NCI-H82 (cell line): ENCODE measurements around the gene GID8.

Experiments
- DNase-seq: peaks from one replicate; lab custom pipeline; 2025; lab: John Stamatoyannopoulos, UW

Gene GID8

DNA sequence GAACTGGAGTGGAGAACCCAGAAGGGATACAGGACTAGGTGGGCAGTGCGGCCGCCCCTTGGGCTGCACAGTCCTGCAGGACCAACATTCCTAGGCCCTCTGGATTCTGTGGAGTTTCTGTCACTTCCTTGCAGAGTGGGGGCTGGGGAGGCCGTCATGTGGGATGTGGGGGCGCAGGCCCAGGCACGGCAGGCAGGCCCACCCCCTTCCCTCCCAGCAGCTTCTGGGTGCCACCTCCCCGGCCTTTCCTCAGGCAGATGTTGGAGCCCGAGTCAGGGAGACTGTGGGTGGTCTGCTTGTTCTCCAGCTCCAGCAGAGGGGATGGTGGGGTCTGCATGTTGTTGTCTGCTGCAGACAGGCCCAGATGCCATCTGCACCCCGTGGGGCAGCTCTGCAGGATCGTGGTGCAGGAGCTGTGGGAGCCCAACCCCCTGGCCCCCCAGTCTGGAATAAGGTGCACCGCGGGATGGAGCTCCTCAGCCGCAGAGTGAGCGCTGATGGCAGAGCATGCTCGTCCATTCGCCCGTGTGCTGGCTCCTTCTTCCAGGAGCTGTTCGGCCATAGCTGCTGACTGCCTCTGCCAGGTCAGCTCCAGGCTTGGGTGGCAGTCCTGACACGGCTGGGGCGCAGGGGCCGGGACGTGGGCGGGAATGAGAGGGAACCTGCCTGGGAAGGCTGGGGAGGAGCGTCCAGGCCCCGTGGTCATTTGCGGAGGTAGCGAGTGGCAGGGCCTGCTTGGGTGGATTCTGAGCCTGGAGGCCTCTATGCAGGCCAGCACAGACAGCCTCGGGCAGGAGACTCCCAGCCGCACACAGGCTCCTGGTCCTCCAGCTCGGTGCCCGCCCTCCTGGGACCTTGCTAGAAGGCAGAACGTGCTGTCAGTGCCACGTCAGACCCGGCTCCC, 32.6 kb downstream of the GID8 start:
- no peak for DNase-seq

DNA sequence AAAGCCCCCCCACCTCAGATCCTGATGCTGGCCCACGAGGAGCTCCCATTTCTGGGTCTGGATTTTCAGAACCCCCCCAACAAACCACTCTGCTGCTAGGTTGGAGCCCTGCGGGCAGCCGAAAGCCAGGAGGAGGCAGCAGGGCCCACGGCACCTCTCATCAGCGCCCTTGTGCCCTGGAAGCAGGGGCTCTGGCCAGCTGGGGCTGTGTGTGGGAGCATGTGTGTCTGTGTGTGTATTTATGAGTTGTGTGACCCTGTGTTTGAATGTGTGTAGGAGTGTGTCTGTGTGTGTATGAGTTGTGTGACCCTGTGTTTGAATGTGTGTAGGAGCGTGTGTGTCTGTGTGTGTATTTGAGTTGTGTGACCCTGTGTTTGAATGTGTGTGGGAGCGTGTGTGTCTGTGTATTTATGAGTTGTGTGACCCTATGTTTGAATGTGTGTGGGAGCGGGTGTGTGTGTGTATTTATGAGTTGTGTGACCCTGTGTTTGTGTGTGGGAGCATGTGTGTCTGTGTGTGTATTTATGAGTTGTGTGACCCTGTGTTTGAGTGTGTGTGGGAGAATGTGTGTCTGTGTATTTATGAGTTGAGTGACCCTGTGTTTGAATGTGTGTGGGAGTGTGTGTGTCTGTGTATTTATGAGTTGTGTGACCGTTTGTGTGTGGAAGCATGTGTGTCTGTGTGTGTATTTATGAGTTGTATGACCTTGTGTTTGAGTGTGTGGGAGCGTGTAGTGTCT, 33.4 kb downstream of the GID8 start:
- no peak for DNase-seq

DNA sequence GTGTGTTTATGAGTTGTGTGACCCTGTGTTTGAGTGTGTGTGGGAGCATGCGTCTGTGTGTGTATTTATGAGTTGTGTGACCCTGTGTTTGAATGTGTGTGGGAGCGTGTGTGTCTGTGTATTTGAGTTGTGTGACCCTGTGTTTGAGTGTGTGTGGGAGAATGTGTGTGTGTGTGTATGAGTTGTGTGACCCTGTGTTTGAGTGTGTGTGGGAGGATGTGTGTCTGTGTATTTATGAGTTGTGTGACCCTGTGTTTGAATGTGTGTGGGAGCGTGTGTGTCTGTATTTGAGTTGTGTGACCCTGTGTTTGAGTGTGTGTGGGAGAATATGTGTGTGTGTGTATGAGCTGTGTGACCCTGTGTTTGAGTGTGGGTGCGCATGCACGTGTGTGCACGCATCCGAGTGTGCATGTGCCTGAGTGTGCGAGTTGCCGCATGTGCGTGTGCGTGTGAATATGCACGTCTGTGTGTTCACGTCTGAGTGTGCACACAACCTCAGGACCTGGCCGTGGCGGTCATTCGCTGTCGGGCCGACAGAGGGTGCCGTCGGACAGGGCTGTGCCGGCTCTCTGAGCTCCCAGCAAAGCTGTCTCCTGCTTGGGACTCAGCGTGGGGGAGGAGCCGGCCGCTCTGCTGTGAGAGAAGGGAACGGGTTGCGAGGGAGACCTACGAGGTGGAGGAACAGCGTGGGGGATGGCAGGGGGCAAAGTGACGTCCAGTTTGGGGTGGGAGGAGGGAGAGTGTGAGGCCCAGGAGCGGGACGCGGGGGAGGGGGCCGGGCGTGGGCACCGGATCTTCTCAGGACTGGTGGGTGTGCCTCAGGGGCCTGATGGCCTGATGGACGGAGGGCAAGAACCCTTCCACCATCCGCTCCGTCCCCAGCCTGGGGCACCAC, 34.2 kb downstream of the GID8 start:
- peak; percentile 89 for DNase-seq

DNA sequence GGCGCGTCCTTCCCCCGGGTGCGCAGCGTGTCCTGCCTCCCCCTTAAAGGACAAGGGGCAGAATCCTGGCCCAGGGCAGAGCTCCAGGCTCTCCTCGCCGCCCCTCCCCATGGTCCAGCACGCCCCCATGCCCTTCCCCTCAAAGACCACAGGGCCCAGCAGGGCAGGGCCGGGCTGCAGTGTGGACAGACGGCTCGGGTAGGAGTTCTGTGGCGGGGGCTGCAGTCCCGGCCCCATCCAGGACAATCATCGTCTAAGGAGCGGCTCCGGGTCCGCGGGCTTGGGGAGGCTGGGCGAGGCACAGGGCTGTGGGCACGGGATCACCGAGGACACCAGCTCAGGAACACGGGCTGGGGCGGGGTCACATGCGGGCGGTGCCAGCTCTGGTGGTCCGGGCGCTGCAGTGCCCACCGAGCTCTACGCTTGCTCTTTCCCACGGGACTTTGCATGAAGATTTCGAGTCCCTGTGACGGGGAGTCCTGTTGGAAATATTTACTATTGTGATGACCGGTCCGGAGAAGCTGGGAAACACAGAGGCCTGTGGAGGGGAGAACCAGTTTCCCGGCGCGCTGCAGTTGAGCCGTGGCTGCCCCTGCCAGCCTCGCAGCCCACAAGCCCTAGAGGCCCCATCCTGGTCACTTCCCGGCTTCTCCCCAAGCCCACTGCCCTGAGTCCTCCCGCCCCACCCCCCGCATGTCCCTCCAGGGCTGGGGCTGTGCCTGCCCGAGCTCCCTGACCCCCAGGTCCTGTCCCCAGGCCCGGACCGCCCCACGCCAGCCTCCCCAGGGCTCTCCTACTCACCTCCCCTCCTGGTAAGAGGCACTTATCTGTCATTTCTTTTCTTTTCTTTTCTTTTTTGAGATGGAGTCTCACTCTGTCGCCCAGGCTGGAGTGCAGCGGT, 35.1 kb downstream of the GID8 start:
- no peak for DNase-seq

DNA sequence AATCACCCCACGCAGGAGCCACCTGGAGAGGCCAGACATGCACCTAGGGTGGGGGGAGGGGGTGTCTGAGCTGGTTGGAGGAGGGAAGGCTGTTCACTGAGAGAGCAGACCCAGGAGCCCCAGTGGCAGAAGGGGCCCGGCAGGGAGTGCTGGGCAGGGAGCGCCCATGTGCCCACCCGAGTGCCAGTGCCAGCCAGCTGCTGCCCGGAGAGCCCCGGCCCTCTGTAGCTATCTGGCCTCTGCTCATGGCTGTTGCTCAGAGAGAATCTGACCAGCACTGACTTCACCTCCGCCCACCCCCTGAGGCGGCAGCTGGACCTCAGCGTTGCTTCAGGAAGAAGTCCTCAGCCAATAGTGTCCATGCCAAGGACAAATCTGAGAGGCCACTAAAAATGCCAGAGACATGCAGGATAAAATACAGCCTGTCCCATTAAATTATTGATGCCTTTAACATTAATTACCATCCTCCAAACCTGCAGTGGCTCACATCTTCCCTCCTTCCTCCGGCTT, 37.4 kb downstream of the GID8 start:
- no peak for DNase-seq

DNA sequence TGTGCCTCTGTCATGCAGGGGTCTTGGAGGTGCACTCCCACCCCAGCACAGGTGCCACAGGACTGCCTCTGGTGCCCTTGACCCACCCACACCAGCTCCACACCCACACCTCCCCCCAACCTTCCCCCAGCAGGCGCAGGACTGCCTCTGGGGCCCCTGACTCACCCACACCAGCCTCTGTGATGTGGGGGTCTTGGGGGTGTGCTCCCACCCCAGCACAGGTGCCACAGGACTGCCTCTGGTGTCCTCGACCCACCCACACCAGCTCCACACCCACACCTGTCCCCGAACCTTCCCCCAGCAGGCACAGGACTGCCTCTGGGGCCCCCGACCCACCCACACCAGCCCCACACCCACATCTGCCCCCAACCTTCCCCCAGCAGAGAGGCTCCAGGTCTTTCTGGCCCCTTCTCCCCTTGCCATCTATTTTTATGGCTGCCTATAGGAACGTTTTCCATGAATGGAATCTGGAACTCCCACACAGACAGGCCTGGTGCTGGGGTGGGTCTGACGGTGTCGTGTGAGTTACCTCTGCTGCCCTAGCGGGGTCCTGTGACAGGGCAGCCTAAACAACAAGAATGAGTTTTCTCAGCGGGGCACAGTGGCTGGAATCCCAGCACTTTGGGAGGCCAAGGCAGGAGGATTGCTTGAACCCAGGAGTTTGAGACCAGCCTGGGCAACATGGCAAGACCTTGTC, 38.0 kb downstream of the GID8 start:
- no peak for DNase-seq

DNA sequence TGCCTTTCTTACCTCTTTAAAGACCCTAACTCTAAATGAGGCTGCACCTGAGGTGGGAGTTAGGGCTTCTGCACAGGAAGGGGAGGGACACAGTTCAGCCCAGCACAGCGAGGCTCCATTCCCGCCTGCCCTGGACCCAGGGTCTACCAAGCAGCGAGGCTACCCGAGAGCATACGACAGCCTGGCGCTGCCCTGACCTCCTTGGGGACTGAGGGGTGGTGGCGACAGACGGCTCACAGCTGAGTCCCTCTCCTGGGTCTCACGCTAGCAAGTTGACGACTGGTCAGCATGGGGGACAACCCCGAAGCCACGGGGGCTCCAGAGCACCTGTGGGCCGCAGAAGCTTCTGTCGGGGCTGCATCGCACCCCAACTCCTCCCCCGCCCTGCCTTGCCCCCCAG, 38.9 kb downstream of the GID8 start:
- no peak for DNase-seq

DNA sequence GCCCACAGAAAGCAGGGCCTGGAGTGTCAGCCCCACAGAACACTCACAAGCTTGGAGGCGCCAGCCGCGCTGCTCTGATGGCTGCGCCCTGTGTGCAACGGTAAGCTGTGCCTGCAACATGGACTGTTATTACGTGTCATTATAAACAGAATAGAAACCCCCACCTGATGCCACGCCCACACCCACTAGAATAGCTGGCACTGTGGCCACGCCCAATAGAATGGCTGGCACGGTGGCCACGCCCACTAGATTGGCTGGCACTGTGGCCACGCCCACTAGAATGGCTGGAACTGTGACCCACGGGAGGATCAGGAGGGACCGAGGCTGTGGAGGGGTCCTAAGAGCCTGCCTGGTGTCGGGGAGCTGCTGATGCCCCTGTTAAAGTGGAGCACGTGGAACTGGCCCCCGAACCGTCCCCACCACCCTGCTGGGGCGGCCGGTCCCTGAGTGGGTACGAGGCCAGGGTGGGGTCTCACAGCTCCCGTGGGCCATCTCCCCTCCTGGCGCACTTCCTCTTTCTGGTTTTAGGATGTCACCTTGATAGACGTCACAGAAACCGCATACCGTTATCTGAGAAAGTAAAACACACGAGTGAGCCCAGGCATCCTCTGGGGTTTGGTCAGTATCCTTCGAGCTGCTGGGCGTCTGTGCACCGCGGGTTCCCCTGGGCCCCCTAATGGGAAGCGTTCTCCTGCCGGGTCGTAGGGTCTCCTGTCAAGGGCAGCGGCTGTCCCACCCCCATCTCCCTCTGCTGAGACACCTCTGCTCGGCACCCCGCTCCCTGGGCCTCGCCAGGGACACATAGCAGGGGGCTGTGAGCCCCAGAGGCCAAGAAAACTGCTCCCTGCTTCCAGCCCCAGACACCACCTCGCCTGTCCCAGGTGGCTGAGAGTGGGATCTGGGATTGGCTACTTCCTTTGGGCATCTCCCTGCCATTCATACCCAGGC, 39.9 kb downstream of the GID8 start:
- DNase-seq: no peak

DNA sequence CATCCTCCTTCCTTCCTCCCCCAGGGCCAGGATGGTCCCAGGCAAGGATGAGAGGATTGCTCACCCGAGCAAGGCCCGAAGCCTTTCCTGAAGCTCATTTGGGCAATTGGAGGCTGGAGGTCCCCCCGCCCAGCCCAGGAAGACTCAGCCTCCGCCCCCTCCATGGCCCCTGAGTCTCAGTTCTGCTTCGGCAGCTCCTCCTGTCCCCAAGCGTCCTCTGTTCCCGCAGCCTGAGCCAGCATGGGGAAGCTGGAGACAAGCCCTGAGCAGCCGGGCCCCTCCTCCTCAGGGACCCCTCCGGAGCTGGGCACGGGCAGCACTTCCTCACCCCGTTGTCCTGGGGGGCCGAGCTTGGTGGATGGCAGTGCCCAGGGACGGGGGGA, 40.6 kb downstream of the GID8 start:
- no peak for DNase-seq

DNA sequence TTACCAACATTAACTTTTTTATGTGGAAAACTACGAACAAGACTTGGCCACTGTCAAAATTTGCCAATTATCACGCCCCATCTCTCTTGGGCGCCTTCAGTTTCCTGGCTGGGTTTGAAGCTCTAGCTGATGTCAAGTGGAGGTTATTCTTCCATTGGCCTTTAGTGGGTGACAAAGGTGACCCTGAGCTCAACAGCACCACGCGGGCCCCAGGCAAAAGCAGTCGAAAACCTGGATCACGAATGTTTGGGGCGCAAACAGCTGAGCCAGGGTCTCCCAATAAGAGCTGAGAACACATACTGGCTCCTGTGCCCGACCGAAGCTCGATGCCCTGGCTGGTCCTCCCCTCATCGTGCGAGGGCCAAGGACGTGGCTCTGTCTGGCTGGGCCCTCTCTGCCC, 41.4 kb downstream of the GID8 start:
- no peak for DNase-seq

DNA sequence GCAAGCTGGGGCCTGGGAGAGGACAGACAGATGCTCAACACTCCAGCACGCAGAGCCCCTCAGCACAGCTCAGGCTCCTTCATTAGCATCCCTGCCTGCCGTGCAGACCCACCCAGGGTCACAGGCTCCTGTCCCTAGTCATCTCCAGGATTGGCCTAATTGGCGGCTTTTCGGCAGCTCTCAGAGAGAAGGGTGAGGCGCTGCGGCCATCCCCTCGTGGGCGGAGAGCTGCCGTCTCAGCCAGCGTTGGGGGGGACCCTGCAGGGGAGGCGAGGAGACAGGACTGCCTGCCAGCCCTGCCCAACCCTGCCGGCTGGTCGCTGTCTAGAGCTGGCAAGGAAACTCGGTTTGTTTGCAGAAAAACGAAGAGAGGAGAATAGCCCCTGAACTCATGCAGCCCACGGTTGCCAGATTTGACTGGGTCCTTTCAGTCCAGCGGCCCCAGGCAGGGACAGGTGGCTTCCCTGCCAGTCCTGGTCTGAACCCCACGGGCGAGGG, 42.0 kb downstream of the GID8 start:
- DNase-seq: no peak

DNA sequence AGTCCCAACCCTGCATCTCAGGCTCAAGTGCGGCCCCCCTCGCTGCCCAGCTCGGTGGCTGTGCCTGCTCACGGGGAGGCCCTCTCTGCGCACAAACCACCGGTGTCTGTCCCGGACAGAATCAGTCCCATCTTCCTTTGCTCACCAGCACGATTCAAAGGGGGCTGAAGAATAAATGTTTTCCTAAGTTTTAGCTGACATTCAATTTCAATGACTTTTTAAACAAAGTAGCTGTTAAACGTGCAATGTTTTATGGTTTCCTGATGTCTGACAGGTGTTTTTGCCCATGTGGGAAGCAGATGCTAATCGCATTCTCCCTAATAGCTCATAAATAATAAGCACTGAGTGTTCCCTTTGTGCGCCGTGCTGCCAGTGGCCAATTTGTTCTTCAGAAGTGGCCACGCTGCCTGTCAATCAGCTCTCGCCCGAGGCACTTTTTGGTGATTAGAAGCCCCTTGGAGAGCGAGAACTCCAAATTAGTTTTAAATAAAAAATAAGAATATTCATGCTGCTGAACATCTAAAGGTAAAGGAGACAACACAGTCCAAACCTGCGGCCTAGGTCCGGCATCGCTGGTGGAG, 42.5 kb downstream of the GID8 start:
- DNase-seq: peak; percentile 32

DNA sequence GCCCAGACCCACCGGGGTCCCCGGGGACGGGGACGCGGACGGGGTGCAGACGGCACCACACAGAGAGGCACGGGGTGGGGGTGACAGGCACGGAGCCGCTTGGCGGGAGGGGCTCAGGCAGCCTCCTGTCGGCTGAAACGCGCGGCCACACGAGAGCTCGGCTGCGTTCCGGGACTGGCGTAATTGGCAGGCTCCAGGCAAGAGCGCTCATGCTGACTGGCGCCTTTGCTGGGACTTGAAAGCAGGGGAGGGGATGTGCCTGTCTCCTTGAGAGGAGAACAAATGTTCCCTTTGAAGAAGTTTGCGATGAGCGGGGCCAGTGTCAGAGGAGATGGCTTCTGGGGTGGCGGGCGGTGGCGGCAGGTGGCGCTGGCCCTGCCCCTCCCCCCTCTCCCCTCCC, 43.0 kb downstream of the GID8 start:
- peak; percentile 36 for DNase-seq

DNA sequence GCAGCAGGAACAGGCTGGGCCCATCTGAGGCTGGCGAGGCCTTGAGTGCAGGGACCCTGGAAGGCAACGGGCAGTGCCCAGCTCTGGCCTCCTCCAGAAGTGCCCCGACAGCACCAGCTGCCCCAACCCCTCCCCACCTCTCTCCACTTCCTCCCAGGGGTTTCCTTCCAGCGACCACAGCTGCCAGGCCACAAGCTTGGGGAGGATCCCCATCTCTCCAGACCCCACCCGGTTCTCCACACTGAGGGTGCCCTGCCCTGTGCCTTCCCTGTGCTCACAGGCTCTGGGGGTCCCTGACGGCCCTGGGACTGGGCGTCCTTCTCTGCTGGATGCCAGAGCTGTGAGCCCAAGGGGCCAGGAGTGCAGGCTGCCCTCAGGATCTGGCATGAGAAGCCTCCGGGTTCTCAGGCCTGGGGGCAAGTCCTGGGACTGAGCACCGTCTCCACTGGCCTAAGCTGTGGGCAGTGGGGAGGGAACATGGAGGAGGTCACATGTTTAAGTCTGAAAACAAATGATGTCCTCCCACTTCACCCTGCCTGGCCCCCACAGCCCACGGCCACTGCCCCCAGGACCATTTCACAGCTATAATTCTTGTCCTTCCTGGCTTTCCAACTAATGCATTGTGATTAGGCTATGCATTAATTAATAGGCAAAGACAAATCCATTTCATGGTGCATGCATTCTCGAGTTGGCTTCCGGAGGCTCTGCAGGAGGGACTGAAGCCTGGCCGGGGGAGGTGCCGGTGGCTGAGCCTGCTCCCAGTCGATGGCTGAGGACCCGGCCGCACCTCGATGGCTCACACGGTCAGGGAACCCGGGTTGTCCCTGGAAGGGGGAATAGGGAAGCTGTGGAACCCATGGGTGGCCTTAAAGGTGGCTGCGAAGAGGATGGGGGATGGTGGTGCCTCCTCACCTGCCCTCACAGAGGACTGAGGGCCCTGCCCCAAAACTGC, 44.5 kb downstream of the GID8 start:
- DNase-seq: no peak

DNA sequence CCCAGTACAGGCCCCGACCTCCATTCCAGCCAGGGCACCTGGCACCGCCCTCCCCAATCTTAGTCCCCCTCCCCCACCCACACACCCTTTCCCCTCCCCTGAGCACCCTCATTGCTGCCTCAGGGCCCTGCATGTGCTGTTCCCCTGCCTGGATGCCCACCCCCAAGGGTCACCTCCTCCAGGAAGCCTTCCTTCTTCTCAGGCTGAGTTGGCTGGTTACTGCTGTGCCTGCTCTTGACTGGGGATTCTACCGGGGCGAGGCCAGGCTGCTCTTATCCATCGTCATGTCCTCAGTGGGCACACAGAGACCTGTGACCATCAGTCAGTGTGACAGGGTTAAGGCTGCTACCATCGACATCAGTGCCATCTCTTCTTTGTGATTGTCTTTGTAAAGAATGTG, 45.3 kb downstream of the GID8 start:
- no peak for DNase-seq

DNA sequence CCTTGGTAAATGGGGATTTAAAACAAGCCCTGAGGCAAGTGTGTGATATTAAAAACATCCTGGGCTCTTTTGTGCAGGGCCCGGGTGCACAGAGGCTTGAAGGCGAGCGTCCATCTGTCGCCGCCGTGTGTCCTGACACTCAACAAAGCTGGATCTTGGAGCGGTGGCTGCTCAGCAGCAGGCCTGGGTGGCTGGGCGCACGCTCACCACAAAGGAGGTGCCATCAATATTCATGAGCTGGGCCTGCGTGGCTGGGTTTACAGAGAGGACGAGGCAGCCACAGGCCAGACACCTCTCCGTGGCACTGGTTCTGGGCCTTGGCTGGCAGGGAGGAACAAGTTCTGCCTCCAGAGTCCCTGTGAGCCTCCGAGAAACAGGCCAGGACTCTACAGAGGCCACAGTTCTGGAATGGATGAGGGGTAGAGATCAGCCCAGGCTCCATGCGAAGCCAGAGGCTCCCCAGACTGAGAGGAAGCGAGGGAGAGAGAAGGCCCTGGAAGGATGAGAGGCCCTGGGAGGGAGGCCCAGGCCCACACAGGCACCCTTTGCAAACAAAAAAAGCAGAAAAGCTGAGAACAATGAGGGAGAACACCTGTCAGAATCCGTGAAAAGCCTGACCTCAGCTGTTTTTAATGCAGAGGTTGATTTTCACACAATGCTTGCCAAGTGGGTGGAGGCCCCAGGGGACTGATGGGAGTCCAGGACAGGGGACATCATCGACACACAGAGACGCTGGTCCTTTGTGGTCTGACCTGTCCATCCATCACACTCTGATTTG, 46.9 kb downstream of the GID8 start:
- DNase-seq: peak; percentile 74

DNA sequence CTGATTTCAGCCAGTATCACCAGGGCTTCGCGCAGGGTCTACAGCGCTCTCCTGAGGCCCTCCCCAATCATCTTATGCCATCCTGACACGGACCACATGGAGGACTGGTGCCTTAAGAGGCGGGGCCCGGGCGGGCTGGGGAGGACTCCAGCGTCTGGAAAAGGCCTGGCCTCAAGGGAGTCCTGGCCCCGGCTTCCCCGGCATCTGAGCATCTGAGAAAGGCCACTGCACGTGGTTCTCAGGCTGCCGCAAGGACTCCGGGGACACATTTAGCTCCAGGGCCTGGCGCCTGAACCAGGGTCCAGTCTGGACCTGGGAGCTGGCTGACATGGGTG, 47.5 kb downstream of the GID8 start:
- no peak for DNase-seq
